Stimulated activated CD8-positive, alpha-beta memory T cell treated with anti-CD3 and anti-CD28 coated beads, Interleukin-4, amount 100 ng/mL, for 24 hours (primary cell): ENCODE results near the gene ERBB4.
"Not testable (repeated sequence)": the region's sequence is repeated elsewhere in the genome, so short reads cannot be mapped to it uniquely, and the experiment has no call there.

ENCODE experiments used
- DNase-seq: peaks from one replicate; pipeline ENCODE4 v3.0.0-alpha.2; 2020; ENCODE audit warnings: low read depth

The ERBB4 gene

GRCh38 chr2:212299333-212299732 is 239.3 kb downstream of the ERBB4 start:
- no peak for DNase-seq

- no peak for DNase-seq
These were observed 243.0 kb downstream of the ERBB4 start for GRCh38 chr2:212295571-212295970.

GRCh38 chr2:212294816-212295215 is 243.8 kb downstream of the ERBB4 start:
- no peak for DNase-seq

- no peak for DNase-seq
These were observed 249.3 kb downstream of the ERBB4 start for GRCh38 chr2:212289301-212289700.

GRCh38 chr2:212288308-212288707 is 250.3 kb downstream of the ERBB4 start:
- no peak for DNase-seq

GRCh38 chr2:212284166-212284565 is 254.4 kb downstream of the ERBB4 start:
- no peak for DNase-seq

GRCh38 chr2:212282671-212283261 is 255.8 kb downstream of the ERBB4 start:
- no peak for DNase-seq

GRCh38 chr2:212276813-212277212 is 261.8 kb downstream of the ERBB4 start:
- no peak for DNase-seq

- no peak for DNase-seq
These were observed 264.4 kb downstream of the ERBB4 start for GRCh38 chr2:212274215-212274614.

- no peak for DNase-seq
These were observed 267.0 kb downstream of the ERBB4 start for GRCh38 chr2:212271583-212271982.

GRCh38 chr2:212269005-212269404 is 269.6 kb downstream of the ERBB4 start:
- no peak for DNase-seq

GRCh38 chr2:212266297-212266696 is 272.3 kb downstream of the ERBB4 start:
- DNase-seq: no peak

- no peak for DNase-seq
These were observed 272.8 kb downstream of the ERBB4 start for GRCh38 chr2:212265777-212266176.

- DNase-seq: no peak
These were observed 274.4 kb downstream of the ERBB4 start for GRCh38 chr2:212264187-212264586.

- no peak for DNase-seq
These were observed 279.4 kb downstream of the ERBB4 start for GRCh38 chr2:212259226-212259625.

GRCh38 chr2:212254339-212254738 is 284.3 kb downstream of the ERBB4 start:
- DNase-seq: no peak

GRCh38 chr2:212249451-212249850 is 289.2 kb downstream of the ERBB4 start:
- DNase-seq: no peak

GRCh38 chr2:212245880-212246279 is 292.7 kb downstream of the ERBB4 start:
- DNase-seq: no peak

- no peak for DNase-seq
These were observed 295.9 kb downstream of the ERBB4 start for GRCh38 chr2:212242724-212243123.

- not testable (repeated sequence) for DNase-seq
These were observed 300.4 kb downstream of the ERBB4 start for GRCh38 chr2:212238152-212238551.

GRCh38 chr2:212237350-212238095 is 301.1 kb downstream of the ERBB4 start:
- DNase-seq: no peak

GRCh38 chr2:212228743-212229171 is 309.8 kb downstream of the ERBB4 start:
- DNase-seq: no peak

GRCh38 chr2:212227755-212228154 is 310.8 kb downstream of the ERBB4 start:
- DNase-seq: no peak

GRCh38 chr2:212226114-212226513 is 312.5 kb downstream of the ERBB4 start:
- no peak for DNase-seq
